ENCODE measurements around the gene CCSER1.

- TF ChIP-seq CTCF (IDR thresholded peaks at IDR 0.05; ENCODE audit: poor library complexity, severe bottlenecking) (no peak), POLR2AphosphoS5 (IDR thresholded peaks at IDR 0.05) (no peak), EZH2 (IDR thresholded peaks at IDR 0.05; ENCODE audit: borderline replicate concordance, insufficient read depth, low read length, poor library complexity, severe bottlenecking) (no peak), MXI1 (conservative IDR thresholded peaks at IDR 0.05; ENCODE audit: poor library complexity, severe bottlenecking) (no peak), RAD21 (conservative IDR thresholded peaks at IDR 0.05) (no peak), REST (IDR thresholded peaks at IDR 0.05; ENCODE audit: borderline replicate concordance) (no peak), EP300 (conservative IDR thresholded peaks at IDR 0.05; ENCODE audit: poor library complexity, severe bottlenecking) (no peak), SMC3 (conservative IDR thresholded peaks at IDR 0.05; ENCODE audit: poor library complexity) (no peak)
Observed at GRCh38 chr4:91448668-91449330, 1321.6 kb downstream of the CCSER1 start.

All from neural cell (in vitro differentiated cells).